ENCODE data around the gene ULBP1.
"Not testable (repeated sequence)": the region's sequence is repeated elsewhere in the genome, so short reads cannot be mapped to it uniquely, and the experiment has no call there.

ULBP1 gene

DNA sequence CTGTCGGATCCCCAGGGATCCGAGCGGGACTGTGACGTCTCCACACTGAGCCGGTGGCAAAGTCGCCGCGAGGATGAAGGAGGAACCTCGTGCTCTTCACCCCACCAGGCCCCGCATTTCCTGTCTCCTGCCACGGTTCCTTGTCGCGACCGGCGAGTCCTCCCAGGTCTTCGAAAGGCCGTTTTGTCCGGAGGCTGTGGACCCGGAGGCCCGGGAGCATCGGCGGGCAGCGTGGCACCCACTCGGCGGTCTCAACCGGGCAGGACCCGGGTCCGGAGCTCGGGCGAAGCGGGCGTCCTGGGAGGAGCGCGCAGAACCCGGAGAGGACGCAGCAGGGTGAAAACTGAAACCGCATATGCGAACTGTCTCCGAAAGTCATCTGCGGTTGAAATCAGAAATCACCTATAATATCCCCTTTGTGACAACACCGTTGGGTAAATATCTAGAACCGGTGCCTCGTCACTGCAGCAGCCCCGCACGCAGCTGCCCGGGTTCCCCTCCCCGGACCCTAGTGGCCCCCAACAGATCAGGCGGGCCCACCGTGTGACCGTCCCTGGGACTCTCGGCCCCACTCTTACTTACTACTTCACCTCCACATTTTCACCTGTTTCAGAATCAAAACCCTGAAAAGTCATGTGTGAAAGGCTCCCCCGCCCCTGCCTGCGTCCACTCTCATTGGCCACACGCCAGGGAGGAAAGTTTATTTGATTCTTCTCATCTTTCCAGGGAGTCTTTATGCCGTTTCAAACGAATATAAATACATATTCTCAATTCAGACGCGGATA lies 25.0 kb upstream of the ULBP1 start:
- peak overlapping the region; percentile 45 for H3K4me3 ChIP-seq (replicated peaks; ENCODE audit: low read depth, low read length)
- no peak for DNase-seq (ENCODE audit: extremely low read depth, low read depth)
- TF ChIP-seq, protein P1, sequence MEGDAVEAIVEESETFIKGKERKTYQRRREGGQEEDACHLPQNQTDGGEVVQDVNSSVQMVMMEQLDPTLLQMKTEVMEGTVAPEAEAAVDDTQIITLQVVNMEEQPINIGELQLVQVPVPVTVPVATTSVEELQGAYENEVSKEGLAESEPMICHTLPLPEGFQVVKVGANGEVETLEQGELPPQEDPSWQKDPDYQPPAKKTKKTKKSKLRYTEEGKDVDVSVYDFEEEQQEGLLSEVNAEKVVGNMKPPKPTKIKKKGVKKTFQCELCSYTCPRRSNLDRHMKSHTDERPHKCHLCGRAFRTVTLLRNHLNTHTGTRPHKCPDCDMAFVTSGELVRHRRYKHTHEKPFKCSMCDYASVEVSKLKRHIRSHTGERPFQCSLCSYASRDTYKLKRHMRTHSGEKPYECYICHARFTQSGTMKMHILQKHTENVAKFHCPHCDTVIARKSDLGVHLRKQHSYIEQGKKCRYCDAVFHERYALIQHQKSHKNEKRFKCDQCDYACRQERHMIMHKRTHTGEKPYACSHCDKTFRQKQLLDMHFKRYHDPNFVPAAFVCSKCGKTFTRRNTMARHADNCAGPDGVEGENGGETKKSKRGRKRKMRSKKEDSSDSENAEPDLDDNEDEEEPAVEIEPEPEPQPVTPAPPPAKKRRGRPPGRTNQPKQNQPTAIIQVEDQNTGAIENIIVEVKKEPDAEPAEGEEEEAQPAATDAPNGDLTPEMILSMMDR (IDR thresholded peaks at IDR 0.05; ENCODE audit: low read depth, low read length, missing control alignments): no peak

DNA sequence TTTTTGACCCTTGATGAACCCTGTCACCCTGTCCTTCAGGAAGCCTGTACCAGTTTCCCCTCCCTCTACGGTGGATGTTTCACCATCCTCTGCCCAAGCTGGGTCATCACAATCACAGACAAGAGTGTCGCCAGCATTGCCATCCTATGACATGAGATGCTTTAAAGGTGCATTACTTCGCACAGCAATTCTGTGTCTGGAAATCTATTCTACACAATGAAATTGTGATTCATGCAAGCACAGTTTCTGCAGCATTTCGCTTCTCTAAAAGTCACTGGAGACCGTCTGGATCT lies 24.4 kb upstream of the ULBP1 start:
- no peak for DNase-seq (ENCODE audit: extremely low read depth, low read depth)
- no peak overlapping the region for H3K4me3 ChIP-seq (replicated peaks; ENCODE audit: low read depth, low read length)

DNA sequence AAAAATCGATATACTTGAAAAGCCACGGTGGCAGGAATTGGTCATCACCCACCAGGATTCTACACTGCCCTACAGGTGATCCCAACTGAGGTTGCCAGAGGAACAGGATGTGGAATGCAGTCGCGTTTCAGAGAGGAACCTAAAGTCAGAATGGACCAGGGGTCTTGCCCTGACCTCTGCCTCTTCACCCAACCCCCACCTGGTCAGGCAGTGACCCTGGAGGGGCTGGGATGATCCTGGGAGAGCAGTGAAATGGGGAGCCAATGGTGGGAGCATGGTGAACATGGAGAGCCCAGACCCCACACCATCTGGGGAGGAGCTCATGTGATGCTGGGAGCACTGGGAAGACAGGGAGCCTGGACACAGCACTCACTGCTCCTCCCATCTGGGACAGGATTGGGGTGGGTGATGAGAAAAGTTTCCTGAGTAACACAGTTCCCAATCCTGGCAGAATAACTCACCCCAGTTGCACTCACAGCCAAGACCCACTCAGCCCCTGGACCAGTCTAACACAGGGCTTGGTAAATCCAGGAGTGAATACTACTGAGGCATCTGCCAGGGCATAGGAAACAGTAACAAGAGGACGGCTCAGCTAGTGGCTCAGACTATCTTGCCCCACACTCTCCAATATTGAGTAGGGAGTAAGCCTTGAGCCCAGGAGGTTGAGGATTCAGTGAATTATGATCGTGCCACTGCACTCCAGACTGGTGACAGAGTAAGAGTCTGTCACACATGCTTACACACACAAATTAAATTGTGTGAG lies 23.7 kb upstream of the ULBP1 start:
- TF ChIP-seq, protein P1 (IDR thresholded peaks at IDR 0.05; ENCODE audit: low read depth, low read length, missing control alignments): no peak
- H3K4me3 ChIP-seq (replicated peaks; ENCODE audit: low read depth, low read length): no peak overlapping the region
- no peak for DNase-seq (ENCODE audit: extremely low read depth, low read depth)

More for the DNA sequence above, 24.4 kb upstream of the ULBP1 start:
- TF ChIP-seq, protein P1 (IDR thresholded peaks at IDR 0.05; ENCODE audit: low read depth, low read length, missing control alignments): no peak

DNA sequence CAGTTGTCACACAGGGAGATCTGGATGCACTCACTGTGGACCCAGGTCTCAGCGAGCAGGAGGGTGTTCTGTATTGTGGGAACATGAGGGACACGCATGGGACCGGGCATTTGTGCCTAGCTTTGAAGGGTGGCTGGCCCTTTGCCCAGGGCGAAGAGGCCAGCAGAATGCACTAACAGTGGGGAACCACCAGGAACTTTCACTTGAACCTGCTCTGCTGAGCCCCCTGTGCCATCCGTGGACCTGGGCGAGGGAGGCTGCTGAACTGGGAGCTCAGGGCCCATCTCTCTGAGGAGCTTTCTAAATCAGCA lies 23.1 kb upstream of the ULBP1 start:
- H3K4me3 ChIP-seq (replicated peaks; ENCODE audit: low read depth, low read length): no peak overlapping the region
- TF ChIP-seq, protein P1 (IDR thresholded peaks at IDR 0.05; ENCODE audit: low read depth, low read length, missing control alignments): no peak
- DNase-seq (ENCODE audit: extremely low read depth, low read depth): no peak

DNA sequence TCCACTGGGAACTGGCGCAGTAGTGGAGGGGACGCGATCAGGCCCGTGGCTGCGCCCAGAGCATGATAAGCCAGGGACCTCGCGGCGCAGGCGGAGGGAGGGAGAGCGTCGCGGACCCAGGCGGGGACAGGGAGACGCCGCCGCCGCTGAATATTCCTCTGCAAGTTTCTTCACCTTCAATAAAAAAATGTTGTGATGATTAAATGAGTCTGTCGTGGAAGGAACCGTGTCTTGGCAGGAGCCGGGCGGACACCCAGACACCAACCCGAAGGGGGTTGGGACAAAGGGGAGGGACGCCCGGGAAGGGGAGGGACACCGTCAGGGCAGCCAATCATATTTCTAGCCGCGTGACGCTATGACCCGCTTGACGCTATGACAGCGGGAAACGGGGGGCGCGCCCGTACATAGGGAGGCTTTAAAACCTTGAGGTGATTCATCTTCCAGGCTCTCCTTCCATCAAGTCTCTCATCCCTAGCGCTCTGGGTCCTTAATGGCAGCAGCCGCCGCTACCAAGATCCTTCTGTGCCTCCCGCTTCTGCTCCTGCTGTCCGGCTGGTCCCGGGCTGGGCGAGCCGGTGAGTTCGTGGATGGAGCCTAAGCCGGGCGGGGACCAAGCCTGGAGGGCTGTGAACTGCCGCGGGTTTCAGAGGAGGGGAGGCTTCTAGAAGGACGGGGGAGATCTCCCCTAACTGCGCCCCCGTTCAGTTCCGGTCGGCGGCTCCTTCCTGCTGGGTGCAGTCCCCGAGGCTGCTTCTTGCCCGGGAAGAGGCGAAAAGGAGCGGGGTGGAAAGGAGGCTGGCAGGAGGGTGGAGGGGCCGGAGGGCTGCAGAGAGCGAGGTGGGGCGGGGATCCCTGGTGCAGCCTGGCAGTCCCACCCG lies 21.9 kb upstream of the ULBP1 start, which contains the start of gene ULBP2:
TSS of gene ULBP2 (plus strand) at position 432 of the 878 bp plus-strand sequence. CDS start at position 491, 59 bp downstream.
- TF ChIP-seq, protein P1 (IDR thresholded peaks at IDR 0.05; ENCODE audit: low read depth, low read length, missing control alignments): no peak
- peak; percentile 82 for DNase-seq (ENCODE audit: extremely low read depth, low read depth)
- peak within 1 kb of the TSS; percentile 58 for H3K4me3 ChIP-seq (replicated peaks; ENCODE audit: low read depth, low read length)

DNA sequence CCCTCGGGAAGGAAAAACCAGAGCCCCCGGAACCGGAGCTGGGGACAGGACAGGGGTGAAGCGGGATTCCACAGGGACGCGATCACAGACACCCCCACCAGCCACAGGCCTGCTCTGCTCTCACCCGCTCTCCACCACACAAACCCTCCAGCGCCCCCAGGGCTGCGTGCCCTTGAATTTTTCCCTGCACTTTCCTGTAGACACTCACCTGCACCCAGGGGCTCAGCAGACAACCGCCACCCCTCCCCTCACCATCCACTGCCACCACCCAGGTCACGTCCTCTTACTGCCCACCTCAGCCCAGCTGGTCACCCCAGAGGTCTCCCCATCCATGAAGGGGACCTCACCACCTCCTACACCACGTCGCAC lies 21.3 kb upstream of the ULBP1 start:
- TF ChIP-seq, protein P1 (IDR thresholded peaks at IDR 0.05; ENCODE audit: low read depth, low read length, missing control alignments): no peak
- H3K4me3 ChIP-seq (replicated peaks; ENCODE audit: low read depth, low read length): peak overlapping the region; percentile 58
- DNase-seq (ENCODE audit: extremely low read depth, low read depth): no peak

DNA sequence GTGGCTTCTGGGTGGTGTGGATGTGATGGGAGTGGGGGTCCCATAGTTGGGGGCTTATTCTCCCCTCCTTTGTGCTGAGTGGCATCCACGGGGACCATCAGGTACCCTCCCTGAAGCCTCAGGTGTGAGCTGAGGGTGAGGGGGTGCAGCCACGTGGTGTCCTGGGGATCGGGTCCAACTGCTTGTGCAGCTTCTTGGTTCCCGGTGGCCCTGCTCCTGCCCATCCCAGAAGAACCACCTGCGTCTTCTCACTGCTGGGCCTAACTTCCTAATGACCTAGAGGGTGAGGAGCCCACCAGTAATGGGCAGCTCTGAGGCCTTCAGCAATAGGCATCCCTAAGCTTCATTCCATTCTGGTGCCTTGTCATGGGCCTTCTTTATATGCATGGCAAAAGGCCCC lies 20.4 kb upstream of the ULBP1 start:
- DNase-seq (ENCODE audit: extremely low read depth, low read depth); H3K4me3 ChIP-seq (replicated peaks; ENCODE audit: low read depth, low read length): not testable (repeated sequence)

DNA sequence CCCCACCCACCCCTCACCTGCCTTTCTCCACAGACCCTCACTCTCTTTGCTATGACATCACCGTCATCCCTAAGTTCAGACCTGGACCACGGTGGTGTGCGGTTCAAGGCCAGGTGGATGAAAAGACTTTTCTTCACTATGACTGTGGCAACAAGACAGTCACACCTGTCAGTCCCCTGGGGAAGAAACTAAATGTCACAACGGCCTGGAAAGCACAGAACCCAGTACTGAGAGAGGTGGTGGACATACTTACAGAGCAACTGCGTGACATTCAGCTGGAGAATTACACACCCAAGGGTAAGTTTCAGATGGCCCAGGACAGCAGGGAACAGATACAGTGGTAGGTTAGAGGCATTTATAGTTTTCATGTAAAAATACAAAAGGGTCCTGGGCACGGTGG lies 18.5 kb upstream of the ULBP1 start:
- not testable (repeated sequence) for DNase-seq (ENCODE audit: extremely low read depth, low read depth); H3K4me3 ChIP-seq (replicated peaks; ENCODE audit: low read depth, low read length)

DNA sequence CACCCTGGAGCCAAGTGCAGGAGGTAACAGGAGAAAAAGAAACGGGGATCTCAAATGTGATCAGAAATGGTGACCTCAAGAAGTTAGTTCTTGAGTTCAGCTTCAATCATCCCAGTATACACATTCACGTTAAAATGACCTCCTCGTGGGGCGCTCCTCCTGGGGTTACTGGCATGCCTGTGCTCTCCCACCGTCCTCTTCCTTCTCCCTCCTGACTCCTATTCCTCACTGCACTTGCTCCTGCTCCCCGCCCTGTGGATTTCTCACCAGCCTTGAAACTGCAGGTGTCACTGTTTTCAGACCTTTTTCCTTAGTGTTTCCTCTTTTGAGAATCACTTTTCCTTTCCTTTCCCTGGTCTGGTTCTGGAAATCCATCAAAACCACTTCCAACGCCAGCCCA lies 17.1 kb upstream of the ULBP1 start:
- not testable (repeated sequence) for H3K4me3 ChIP-seq (replicated peaks; ENCODE audit: low read depth, low read length); DNase-seq (ENCODE audit: extremely low read depth, low read depth)

DNA sequence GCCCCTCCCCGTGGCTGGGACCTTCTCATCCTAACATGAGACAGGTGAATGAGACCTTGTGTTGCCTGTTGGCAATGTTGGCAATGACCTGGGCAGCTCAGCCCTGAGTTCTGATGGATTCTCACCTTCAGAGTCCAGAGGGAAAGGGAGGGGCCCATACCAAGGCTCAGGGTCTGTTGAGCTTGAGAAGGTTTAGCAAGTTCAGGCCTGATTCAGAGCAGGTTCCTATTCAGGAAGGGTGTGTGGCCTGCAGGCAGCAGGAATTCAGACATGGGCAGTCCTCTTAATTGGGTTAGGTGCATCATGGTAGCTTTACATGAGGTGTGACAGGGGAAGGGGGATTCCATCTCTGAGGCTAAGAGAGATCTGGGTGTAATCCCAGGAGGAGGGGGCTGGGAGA lies 16.2 kb upstream of the ULBP1 start:
- DNase-seq (ENCODE audit: extremely low read depth, low read depth): not testable (repeated sequence)

More for the DNA sequence above, 16.2 kb upstream of the ULBP1 start:
- H3K4me3 ChIP-seq (replicated peaks; ENCODE audit: low read depth, low read length): not testable (repeated sequence)

Data from HFF-Myc (cell line).